Measurements from ENCODE around the gene TMEM203. TPM values are rescaled to one million over a fixed set of nuclear protein-coding genes. Genes with fewer than 3 reads are reported as not detected.

TMEM203 gene
- total RNA-seq, 1 experiment from 2014 or later: 50.6 TPM

GRCh38 chr9:137234758-137235423, 29.4 kb upstream of the TMEM203 start (continued):
- TF ChIP-seq FOXK1 (CRISPR knock-in tag; IDR thresholded peaks at IDR 0.05): no peak

- Mint-ChIP-seq H3K27ac (no peak overlapping the region), H3K36me3 (no peaks in the 10 kb centered on the region), H3K9me3 (no peaks in the 10 kb centered on the region), H3K4me1 (peaks cover 18% of the 10 kb centered on the region), H3K4me3 (no peak overlapping the region), H3K27me3 (ENCODE audit: low read depth) (no peaks in the 10 kb centered on the region)
- POLR2A ChIA-PET: no interaction called here
- no peak for DNase-seq (ENCODE audit: low spot score)
- ATAC-seq: no peak
- TF ChIP-seq FOXK1 (CRISPR knock-in tag; IDR thresholded peaks at IDR 0.05): no peak
- TF ChIP-seq FOXP1 (CRISPR knock-in tag; IDR thresholded peaks at IDR 0.05; ENCODE audit: borderline replicate concordance): 0 out of 2 replicates have a peak, but pooled peaks have one; percentile 20
- TF ChIP-seq ARID4B (CRISPR knock-in tag; IDR thresholded peaks at IDR 0.05; ENCODE audit: borderline replicate concordance): no peak
- CTCF ChIA-PET: interaction anchor here (0.5 to 4.6 kb wide), 11 partner anchors 10 to 205 kb away, joined by 3 to 143 read pairs (median 3); partner anchors contain the start of genes CYSRT1, NPDC1, RNF208 and RNF224
Observed at GRCh38 chr9:137234055-137234697, 28.7 kb upstream of the TMEM203 start.

- no peak overlapping the region for H3K4me3 Mint-ChIP-seq
- POLR2A ChIA-PET: no interaction called here
- no peak for TF ChIP-seq SMAD3 (CRISPR knock-in tag; IDR thresholded peaks at IDR 0.05; ENCODE audit: borderline replicate concordance)
- no peak for TF ChIP-seq FOXJ3 (CRISPR knock-in tag; IDR thresholded peaks at IDR 0.05; ENCODE audit: borderline replicate concordance)
- TF ChIP-seq E2F1 (CRISPR knock-in tag; IDR thresholded peaks at IDR 0.05): no peak
- no peak for TF ChIP-seq TP53 (CRISPR knock-in tag; IDR thresholded peaks at IDR 0.05)
- TF ChIP-seq FOXP4 (CRISPR knock-in tag; IDR thresholded peaks at IDR 0.05): no peak
- TF ChIP-seq ESRRA (CRISPR knock-in tag; IDR thresholded peaks at IDR 0.05; ENCODE audit: borderline replicate concordance): no peak
- TF ChIP-seq NR1H2 (CRISPR knock-in tag; IDR thresholded peaks at IDR 0.05): no peak
- no peak for TF ChIP-seq GTF2I (CRISPR knock-in tag; conservative IDR thresholded peaks at IDR 0.05)
- no peak for TF ChIP-seq HMGXB4 (CRISPR knock-in tag; IDR thresholded peaks at IDR 0.05)
- no peak for TF ChIP-seq ZNF532 (CRISPR knock-in tag; IDR thresholded peaks at IDR 0.05; ENCODE audit: borderline replicate concordance)
Observed at GRCh38 chr9:137233143-137233980, 27.9 kb upstream of the TMEM203 start.

More at GRCh38 chr9:137233143-137233980, 27.9 kb upstream of the TMEM203 start:
- DNase-seq (ENCODE audit: low spot score): no peak
- Mint-ChIP-seq H3K36me3 (no peaks in the 10 kb centered on the region), H3K27me3 (ENCODE audit: low read depth) (no peaks in the 10 kb centered on the region), H3K4me1 (peaks cover 13% of the 10 kb centered on the region), H3K27ac (no peak overlapping the region), H3K9me3 (no peaks in the 10 kb centered on the region)
- ATAC-seq: no peak
- CTCF ChIA-PET: interaction anchor here (0.5 to 4.6 kb wide), 8 partner anchors 9 to 187 kb away, joined by 3 to 143 read pairs (median 3); partner anchors contain the start of genes CYSRT1, NPDC1, RNF208 and RNF224

Data from WTC11 (cell line).